HFFc6 (cell line): ENCODE measurements around the gene PLXDC1. TPM values are rescaled to one million over a fixed set of nuclear protein-coding genes. Genes with fewer than 3 reads are reported as not detected.
"Not testable (repeated sequence)": the region's sequence is repeated elsewhere in the genome, so short reads cannot be mapped to it uniquely, and the experiment has no call there.

Experiments
- DNase-seq: peaks from one replicate; pipeline ENCODE4 v3.0.0-alpha.2; 2018
- H3K27ac Mint-ChIP-seq: 2 replicates; pipeline ENCODE4 v1.8.0; 2020; ENCODE audit warnings: mild to moderate bottlenecking, mixed read lengths
- H3K27me3 Mint-ChIP-seq: 2 replicates; pipeline ENCODE4 v1.8.0; 2021; ENCODE audit warnings: mild to moderate bottlenecking, moderate library complexity, mixed read lengths; ENCODE audit not compliant: insufficient read depth
- H3K36me3 Mint-ChIP-seq: 2 replicates; pipeline ENCODE4 v1.8.0; 2021; ENCODE audit warnings: low read depth, mixed read lengths
- H3K4me1 Mint-ChIP-seq: 2 replicates; pipeline ENCODE4 v1.8.0; 2020; ENCODE audit warnings: low read depth, mixed read lengths
- H3K4me3 Mint-ChIP-seq: 2 replicates; pipeline ENCODE4 v1.8.0; 2020; ENCODE audit warnings: mild to moderate bottlenecking, moderate library complexity, mixed read lengths
- H3K9me3 Mint-ChIP-seq: 2 replicates; pipeline ENCODE4 v1.8.0; 2020; ENCODE audit warnings: mild to moderate bottlenecking, mixed read lengths
- CTCF ChIP-seq: fragments of 200-600 bp; sonication (generic); IDR thresholded peaks from 2 replicates; pipeline ENCODE4 v1.5.0; 2021; ENCODE audit warnings: antibody characterized with exemption, mild to moderate bottlenecking
- total RNA-seq, 6 experiments: library from RNA; stranded (reverse); fragmentation: NEBNext Ultra II Directional; extraction: Animal tissue kit (Norgen Biotek cat#: 25700); gene quantifications; 2 replicates in 1 of 6; 3 replicates in 5 of 6; pipeline ENCODE4 v1.2.3, GENCODE V29; 2021

PLXDC1 gene
- total RNA-seq, 6 experiments from 2014 or later, result 0.20 to 2.2 (median 0.69) TPM

- Mint-ChIP-seq H3K27me3 (peaks cover 20% of the 10 kb centered on the region), H3K4me3 (no peak overlapping the region), H3K36me3 (peaks cover 14% of the 10 kb centered on the region), H3K9me3 (peaks cover 7% of the 10 kb centered on the region; the same call in 1 of the 2 replicates), H3K4me1 (peaks cover 22% of the 10 kb centered on the region), H3K27ac (no peak overlapping the region)
- TF ChIP-seq CTCF, result no peak
- no peak for DNase-seq
These were observed 20.5 kb upstream of the PLXDC1 start for GRCh38 chr17:39171933-39172332.

- Mint-ChIP-seq H3K27ac (no peak overlapping the region), H3K9me3 (peaks cover 7% of the 10 kb centered on the region; the same call in 1 of the 2 replicates), H3K4me1 (peaks cover 15% of the 10 kb centered on the region), H3K4me3 (no peak overlapping the region), H3K36me3 (peaks cover 4% of the 10 kb centered on the region; the same call in 1 of the 2 replicates), H3K27me3 (peaks cover 30% of the 10 kb centered on the region)
- no peak for TF ChIP-seq CTCF
- no peak for DNase-seq
These were observed 19.1 kb upstream of the PLXDC1 start for GRCh38 chr17:39170558-39170957.

GRCh38 chr17:39170109-39170508, 18.7 kb upstream of the PLXDC1 start:
- Mint-ChIP-seq H3K9me3 (peaks cover 7% of the 10 kb centered on the region; the same call in 1 of the 2 replicates), H3K36me3 (peaks cover 4% of the 10 kb centered on the region; the same call in 1 of the 2 replicates), H3K27ac (no peak overlapping the region), H3K27me3 (peaks cover 30% of the 10 kb centered on the region), H3K4me1 (peaks cover 14% of the 10 kb centered on the region), H3K4me3 (no peak overlapping the region)
- no peak for TF ChIP-seq CTCF
- no peak for DNase-seq

GRCh38 chr17:39169518-39169917, 18.1 kb upstream of the PLXDC1 start:
- peaks cover 4% of the 10 kb centered on the region; the same call in 1 of the 2 replicates for H3K36me3 Mint-ChIP-seq
- DNase-seq, result no peak
- peaks cover 7% of the 10 kb centered on the region; the same call in 1 of the 2 replicates for H3K9me3 Mint-ChIP-seq
- H3K27me3 Mint-ChIP-seq, result peaks cover 30% of the 10 kb centered on the region
- no peak overlapping the region for H3K4me3 Mint-ChIP-seq
- TF ChIP-seq CTCF, result no peak
- H3K27ac Mint-ChIP-seq, result no peak overlapping the region
- H3K4me1 Mint-ChIP-seq, result peaks cover 20% of the 10 kb centered on the region

- no peak overlapping the region for H3K27ac Mint-ChIP-seq
- no peak for DNase-seq
- peaks cover 7% of the 10 kb centered on the region; the same call in 1 of the 2 replicates for H3K9me3 Mint-ChIP-seq
- peaks cover 24% of the 10 kb centered on the region for H3K4me1 Mint-ChIP-seq
- H3K36me3 Mint-ChIP-seq, result peaks cover 4% of the 10 kb centered on the region; the same call in 1 of the 2 replicates
- H3K4me3 Mint-ChIP-seq, result no peak overlapping the region
- no peak for TF ChIP-seq CTCF
- peaks cover 30% of the 10 kb centered on the region for H3K27me3 Mint-ChIP-seq
These were observed 17.7 kb upstream of the PLXDC1 start for GRCh38 chr17:39169101-39169500.

- not testable (repeated sequence) for H3K36me3 Mint-ChIP-seq, H3K27ac Mint-ChIP-seq, H3K9me3 Mint-ChIP-seq, H3K4me3 Mint-ChIP-seq, DNase-seq
- H3K4me1 Mint-ChIP-seq, result peaks cover 27% of the 10 kb centered on the region
- peaks cover 30% of the 10 kb centered on the region for H3K27me3 Mint-ChIP-seq
These were observed 17.1 kb upstream of the PLXDC1 start for GRCh38 chr17:39168503-39168902.
